GM23338 (cell line): ENCODE data around the gene CPT1C. TPM values are rescaled to one million over a fixed set of nuclear protein-coding genes. Genes with fewer than 3 reads are reported as not detected.

Experiments
- ATAC-seq: fragments of 200-7000 bp; cut with Tn5 transposase; 3 replicates; pipeline ENCODE4 v1.9.1; 2020
- DNase-seq: peaks from one replicate; pipeline ENCODE4 v3.0.0-alpha.2; 2015; ENCODE audit warnings: low spot score
- H2AFZ ChIP-seq: fragments of 200-600 bp; sonication (generic); 2 replicates; pipeline ENCODE4 v1.8.0; 2016; ENCODE audit warnings: antibody characterized with exemption, mild to moderate bottlenecking, moderate library complexity
- H3F3A ChIP-seq: fragments of 200-600 bp; sonication (generic); replicated peaks from 2 replicates; pipeline ENCODE4 v1.8.0; 2017; ENCODE audit warnings: antibody characterized with exemption, mixed run types, low read depth
- H3K27ac ChIP-seq: fragments of 200-600 bp; sonication (generic); 2 replicates; pipeline ENCODE4 v1.6.1; 2016; ENCODE audit warnings: low read depth
- H3K27me3 ChIP-seq: fragments of 200-600 bp; sonication (generic); 2 replicates; pipeline ENCODE4 v1.8.0; 2016; ENCODE audit warnings: mild to moderate bottlenecking, mixed run types, moderate library complexity; ENCODE audit not compliant: insufficient read depth
- H3K36me3 ChIP-seq: fragments of 200-600 bp; sonication (generic); 2 replicates; pipeline ENCODE4 v1.8.0; 2016; ENCODE audit warnings: mild to moderate bottlenecking; ENCODE audit not compliant: insufficient read depth
- H3K4me1 ChIP-seq: fragments of 200-600 bp; sonication (generic); 2 replicates; pipeline ENCODE4 v1.8.0; 2016; ENCODE audit warnings: mild to moderate bottlenecking, moderate library complexity; ENCODE audit not compliant: insufficient read depth
- H3K4me2 ChIP-seq: fragments of 200-600 bp; sonication (generic); 2 replicates; pipeline ENCODE4 v1.7.1; 2017; ENCODE audit warnings: mixed run types
- H3K4me3 ChIP-seq: fragments of 200-600 bp; sonication (generic); 2 replicates; pipeline ENCODE4 v1.6.1; 2016; ENCODE audit warnings: mixed run types
- H3K79me2 ChIP-seq: fragments of 200-600 bp; sonication (generic); replicated peaks from 2 replicates; pipeline ENCODE4 v1.8.0; 2017; ENCODE audit warnings: mild to moderate bottlenecking; ENCODE audit not compliant: insufficient read depth
- H3K9me2 ChIP-seq: fragments of 200-600 bp; sonication (generic); 2 replicates; pipeline ENCODE4 v1.8.0; 2017; ENCODE audit not compliant: insufficient read depth
- H4K20me1 ChIP-seq: fragments of 200-600 bp; sonication (generic); replicated peaks from 2 replicates; pipeline ENCODE4 v1.8.0; 2017; ENCODE audit warnings: mild to moderate bottlenecking; ENCODE audit not compliant: insufficient read depth
- H3K27ac Mint-ChIP-seq: 2 replicates; pipeline ENCODE4 v1.8.0; 2020; ENCODE audit warnings: inconsistent platforms, mild to moderate bottlenecking, moderate library complexity, mixed read lengths
- H3K27me3 Mint-ChIP-seq: 3 replicates; pipeline ENCODE4 v1.8.0; 2022; ENCODE audit warnings: low read depth, mild to moderate bottlenecking, moderate library complexity, mixed read lengths, inconsistent platforms; ENCODE audit not compliant: insufficient read depth, poor library complexity
- H3K36me3 Mint-ChIP-seq: 3 replicates; pipeline ENCODE4 v1.8.0; 2021; ENCODE audit warnings: low read depth, mild to moderate bottlenecking, inconsistent platforms, moderate library complexity, mixed read lengths
- H3K4me1 Mint-ChIP-seq: 3 replicates; pipeline ENCODE4 v1.8.0; 2020; ENCODE audit warnings: mild to moderate bottlenecking, inconsistent platforms, mixed read lengths
- H3K4me3 Mint-ChIP-seq: 3 replicates; pipeline ENCODE4 v1.8.0; 2021; ENCODE audit warnings: moderate library complexity, mild to moderate bottlenecking, inconsistent platforms, mixed read lengths
- H3K9me3 Mint-ChIP-seq: 3 replicates; pipeline ENCODE4 v1.8.0; 2020; ENCODE audit warnings: moderate library complexity, mild to moderate bottlenecking, inconsistent platforms, mixed read lengths
- CREB1 ChIP-seq: fragments of 250-450 bp; sonication (Bioruptor Pico); IDR thresholded peaks from 2 replicates; pipeline ENCODE4 v1.5.0; 2020; ENCODE audit warnings: low read depth, mild to moderate bottlenecking, moderate library complexity
- EZH2 ChIP-seq: fragments of 200-600 bp; sonication (generic); IDR thresholded peaks from one replicate; pipeline ENCODE4 v1.8.0; 2017; ENCODE audit warnings: antibody characterized with exemption, mild to moderate bottlenecking, low read depth; ENCODE audit not compliant: unreplicated experiment
- EZH2phosphoT487 ChIP-seq: fragments of 200-600 bp; sonication (generic); IDR thresholded peaks from one replicate; pipeline ENCODE4 v1.8.1; 2018; ENCODE audit warnings: antibody characterized with exemption; ENCODE audit not compliant: unreplicated experiment
- JUNB ChIP-seq: IDR thresholded peaks from one replicate; pipeline ENCODE4 v1.6.1; 2016; ENCODE audit warnings: antibody characterized with exemption; ENCODE audit not compliant: unreplicated experiment
- NANOG ChIP-seq: IDR thresholded peaks from 2 replicates; pipeline ENCODE4 v1.6.1; 2016; ENCODE audit warnings: antibody characterized with exemption, borderline replicate concordance
- POLR2AphosphoS5 ChIP-seq: IDR thresholded peaks from 2 replicates; pipeline ENCODE4 v1.6.1; 2016; ENCODE audit warnings: antibody characterized with exemption, low read depth
- STAT1 ChIP-seq: IDR thresholded peaks from one replicate; pipeline ENCODE4 v1.6.1; 2016; ENCODE audit warnings: antibody characterized with exemption; ENCODE audit not compliant: unreplicated experiment
- ZNF114 ChIP-seq: fragments of 250-450 bp; sonication (Bioruptor Pico); IDR thresholded peaks from 2 replicates; pipeline ENCODE4 v1.5.0; 2020; ENCODE audit warnings: mild to moderate bottlenecking, moderate library complexity
- ZNF331 ChIP-seq: fragments of 250-450 bp; sonication (Bioruptor Pico); IDR thresholded peaks from 2 replicates; pipeline ENCODE4 v1.5.0; 2020; ENCODE audit warnings: low read depth, mild to moderate bottlenecking, moderate library complexity
- polyA plus RNA-seq: library from polyadenylated mRNA; unstranded; fragments of >200 nt; fragmentation: Nextera tagmentation; extraction: Ambion mirVana; gene quantifications from 2 replicates; pipeline ENCODE4 v1.2.1, GENCODE V29; 2016
- total RNA-seq: library from RNA; depleted of rRNA; stranded (reverse); fragments of >200 nt; shearing (Covaris generic); gene quantifications from 2 replicates; pipeline ENCODE4 v1.2.3, GENCODE V29; 2014
- TF ChIP-seq, protein P1 (sequence below): fragments of 250-450 bp; sonication (Bioruptor Pico); IDR thresholded peaks from 2 replicates; pipeline ENCODE4 v1.5.0; 2020; ENCODE audit warnings: mild to moderate bottlenecking, moderate library complexity
- TF ChIP-seq, protein P2 (sequence below): IDR thresholded peaks from one replicate; pipeline ENCODE4 v1.6.1; 2018; ENCODE audit warnings: antibody characterized with exemption; ENCODE audit not compliant: unreplicated experiment
- TF ChIP-seq, protein P3 (sequence below): IDR thresholded peaks from 2 replicates; pipeline ENCODE4 v1.6.1; 2016; ENCODE audit warnings: antibody characterized with exemption
- TF ChIP-seq, protein P4 (sequence below), 2 experiments: fragments of 200-600 bp in 1 of 2; sonication (generic) in 1 of 2; conservative IDR thresholded peaks; 2 replicates each; pipeline versions ENCODE4 v1.5.1 to v1.6.1; 2016 to 2017; ENCODE audit warnings: antibody characterized with exemption in 2 of 2, low read depth in 2 of 2, mild to moderate bottlenecking in 2 of 2, moderate library complexity in 1 of 2

The CPT1C gene
- total and polyA plus RNA-seq, 2 experiments from 2014 or later, result 63.4 to 77.3 TPM

DNA sequence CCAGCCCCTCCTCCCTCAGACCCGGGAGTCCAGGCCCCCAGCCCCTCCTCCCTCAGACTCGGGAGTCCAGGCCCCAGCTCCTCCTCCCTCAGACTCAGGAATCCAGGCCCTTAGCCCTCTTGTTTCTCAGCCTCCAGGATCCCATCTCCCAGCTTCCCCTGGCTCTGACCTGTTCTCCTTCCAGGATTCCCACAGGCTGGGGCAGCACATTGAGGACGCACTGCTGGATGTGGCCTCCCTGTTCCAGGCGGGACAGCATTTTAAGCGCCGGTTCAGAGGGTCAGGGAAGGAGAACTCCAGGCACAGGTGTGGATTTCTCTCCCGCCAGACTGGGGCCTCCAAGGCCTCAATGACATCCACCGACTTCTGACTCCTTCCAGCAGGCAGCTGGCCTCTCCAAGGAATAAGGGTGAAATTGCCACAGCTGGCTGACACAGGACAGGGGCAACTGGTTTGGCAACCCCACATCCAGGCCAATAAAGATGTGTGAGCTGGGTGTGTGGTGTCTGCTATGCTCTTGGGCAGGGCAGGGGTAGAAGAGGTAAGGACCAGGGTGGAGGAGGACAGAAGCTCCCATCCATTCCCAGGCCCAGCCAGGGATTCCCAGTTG lies 22.4 kb downstream of the CPT1C start:
- ATAC-seq (no peak), DNase-seq (no peak)
- Histone ChIP-seq H3K27me3 (no peaks in the 10 kb centered on the region), H3K4me2 (no peak overlapping the region), H3F3A (0 out of 2 replicates have a peak, but pooled peaks cover under 1% of the 10 kb centered on the region), H3K27ac (no peak overlapping the region), H4K20me1 (no peaks in the 10 kb centered on the region), H3K36me3 (peaks cover 7% of the 10 kb centered on the region; the same call in 1 of the 2 replicates), H3K4me3 (no peak overlapping the region), H2AFZ (no peak overlapping the region), H3K79me2 (no peaks in the 10 kb centered on the region), H3K9me2 (no peaks in the 10 kb centered on the region), H3K4me1 (peaks cover 3% of the 10 kb centered on the region; the same call in 1 of the 2 replicates)
- peaks cover 7% of the 10 kb centered on the region; the same call in 2 of the 3 replicates for H3K4me1 Mint-ChIP-seq
- no peak overlapping the region for H3K27ac Mint-ChIP-seq
- TF ChIP-seq, protein P1, sequence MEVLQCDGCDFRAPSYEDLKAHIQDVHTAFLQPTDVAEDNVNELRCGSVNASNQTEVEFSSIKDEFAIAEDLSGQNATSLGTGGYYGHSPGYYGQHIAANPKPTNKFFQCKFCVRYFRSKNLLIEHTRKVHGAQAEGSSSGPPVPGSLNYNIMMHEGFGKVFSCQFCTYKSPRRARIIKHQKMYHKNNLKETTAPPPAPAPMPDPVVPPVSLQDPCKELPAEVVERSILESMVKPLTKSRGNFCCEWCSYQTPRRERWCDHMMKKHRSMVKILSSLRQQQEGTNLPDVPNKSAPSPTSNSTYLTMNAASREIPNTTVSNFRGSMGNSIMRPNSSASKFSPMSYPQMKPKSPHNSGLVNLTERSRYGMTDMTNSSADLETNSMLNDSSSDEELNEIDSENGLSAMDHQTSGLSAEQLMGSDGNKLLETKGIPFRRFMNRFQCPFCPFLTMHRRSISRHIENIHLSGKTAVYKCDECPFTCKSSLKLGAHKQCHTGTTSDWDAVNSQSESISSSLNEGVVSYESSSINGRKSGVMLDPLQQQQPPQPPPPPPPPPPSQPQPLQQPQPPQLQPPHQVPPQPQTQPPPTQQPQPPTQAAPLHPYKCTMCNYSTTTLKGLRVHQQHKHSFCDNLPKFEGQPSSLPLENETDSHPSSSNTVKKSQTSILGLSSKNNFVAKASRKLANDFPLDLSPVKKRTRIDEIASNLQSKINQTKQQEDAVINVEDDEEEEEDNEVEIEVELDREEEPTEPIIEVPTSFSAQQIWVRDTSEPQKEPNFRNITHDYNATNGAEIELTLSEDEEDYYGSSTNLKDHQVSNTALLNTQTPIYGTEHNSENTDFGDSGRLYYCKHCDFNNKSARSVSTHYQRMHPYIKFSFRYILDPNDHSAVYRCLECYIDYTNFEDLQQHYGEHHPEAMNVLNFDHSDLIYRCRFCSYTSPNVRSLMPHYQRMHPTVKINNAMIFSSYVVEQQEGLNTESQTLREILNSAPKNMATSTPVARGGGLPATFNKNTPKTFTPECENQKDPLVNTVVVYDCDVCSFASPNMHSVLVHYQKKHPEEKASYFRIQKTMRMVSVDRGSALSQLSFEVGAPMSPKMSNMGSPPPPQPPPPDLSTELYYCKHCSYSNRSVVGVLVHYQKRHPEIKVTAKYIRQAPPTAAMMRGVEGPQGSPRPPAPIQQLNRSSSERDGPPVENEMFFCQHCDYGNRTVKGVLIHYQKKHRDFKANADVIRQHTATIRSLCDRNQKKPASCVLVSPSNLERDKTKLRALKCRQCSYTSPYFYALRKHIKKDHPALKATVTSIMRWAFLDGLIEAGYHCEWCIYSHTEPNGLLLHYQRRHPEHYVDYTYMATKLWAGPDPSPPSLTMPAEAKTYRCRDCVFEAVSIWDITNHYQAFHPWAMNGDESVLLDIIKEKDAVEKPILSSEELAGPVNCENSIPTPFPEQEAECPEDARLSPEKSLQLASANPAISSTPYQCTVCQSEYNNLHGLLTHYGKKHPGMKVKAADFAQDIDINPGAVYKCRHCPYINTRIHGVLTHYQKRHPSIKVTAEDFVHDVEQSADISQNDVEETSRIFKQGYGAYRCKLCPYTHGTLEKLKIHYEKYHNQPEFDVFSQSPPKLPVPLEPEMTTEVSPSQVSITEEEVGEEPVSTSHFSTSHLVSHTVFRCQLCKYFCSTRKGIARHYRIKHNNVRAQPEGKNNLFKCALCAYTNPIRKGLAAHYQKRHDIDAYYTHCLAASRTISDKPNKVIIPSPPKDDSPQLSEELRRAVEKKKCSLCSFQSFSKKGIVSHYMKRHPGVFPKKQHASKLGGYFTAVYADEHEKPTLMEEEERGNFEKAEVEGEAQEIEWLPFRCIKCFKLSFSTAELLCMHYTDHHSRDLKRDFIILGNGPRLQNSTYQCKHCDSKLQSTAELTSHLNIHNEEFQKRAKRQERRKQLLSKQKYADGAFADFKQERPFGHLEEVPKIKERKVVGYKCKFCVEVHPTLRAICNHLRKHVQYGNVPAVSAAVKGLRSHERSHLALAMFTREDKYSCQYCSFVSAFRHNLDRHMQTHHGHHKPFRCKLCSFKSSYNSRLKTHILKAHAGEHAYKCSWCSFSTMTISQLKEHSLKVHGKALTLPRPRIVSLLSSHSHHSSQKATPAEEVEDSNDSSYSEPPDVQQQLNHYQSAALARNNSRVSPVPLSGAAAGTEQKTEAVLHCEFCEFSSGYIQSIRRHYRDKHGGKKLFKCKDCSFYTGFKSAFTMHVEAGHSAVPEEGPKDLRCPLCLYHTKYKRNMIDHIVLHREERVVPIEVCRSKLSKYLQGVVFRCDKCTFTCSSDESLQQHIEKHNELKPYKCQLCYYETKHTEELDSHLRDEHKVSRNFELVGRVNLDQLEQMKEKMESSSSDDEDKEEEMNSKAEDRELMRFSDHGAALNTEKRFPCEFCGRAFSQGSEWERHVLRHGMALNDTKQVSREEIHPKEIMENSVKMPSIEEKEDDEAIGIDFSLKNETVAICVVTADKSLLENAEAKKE, result no peak
- TF ChIP-seq JUNB (no peak), EZH2 (no peak), STAT1 (no peak), ZNF331 (CRISPR knock-in tag) (no peak), POLR2AphosphoS5 (no peak), ZNF114 (no peak), CREB1 (CRISPR knock-in tag) (no peak), EZH2phosphoT487 (no peak), NANOG (no peak)
- TF ChIP-seq, protein P2, sequence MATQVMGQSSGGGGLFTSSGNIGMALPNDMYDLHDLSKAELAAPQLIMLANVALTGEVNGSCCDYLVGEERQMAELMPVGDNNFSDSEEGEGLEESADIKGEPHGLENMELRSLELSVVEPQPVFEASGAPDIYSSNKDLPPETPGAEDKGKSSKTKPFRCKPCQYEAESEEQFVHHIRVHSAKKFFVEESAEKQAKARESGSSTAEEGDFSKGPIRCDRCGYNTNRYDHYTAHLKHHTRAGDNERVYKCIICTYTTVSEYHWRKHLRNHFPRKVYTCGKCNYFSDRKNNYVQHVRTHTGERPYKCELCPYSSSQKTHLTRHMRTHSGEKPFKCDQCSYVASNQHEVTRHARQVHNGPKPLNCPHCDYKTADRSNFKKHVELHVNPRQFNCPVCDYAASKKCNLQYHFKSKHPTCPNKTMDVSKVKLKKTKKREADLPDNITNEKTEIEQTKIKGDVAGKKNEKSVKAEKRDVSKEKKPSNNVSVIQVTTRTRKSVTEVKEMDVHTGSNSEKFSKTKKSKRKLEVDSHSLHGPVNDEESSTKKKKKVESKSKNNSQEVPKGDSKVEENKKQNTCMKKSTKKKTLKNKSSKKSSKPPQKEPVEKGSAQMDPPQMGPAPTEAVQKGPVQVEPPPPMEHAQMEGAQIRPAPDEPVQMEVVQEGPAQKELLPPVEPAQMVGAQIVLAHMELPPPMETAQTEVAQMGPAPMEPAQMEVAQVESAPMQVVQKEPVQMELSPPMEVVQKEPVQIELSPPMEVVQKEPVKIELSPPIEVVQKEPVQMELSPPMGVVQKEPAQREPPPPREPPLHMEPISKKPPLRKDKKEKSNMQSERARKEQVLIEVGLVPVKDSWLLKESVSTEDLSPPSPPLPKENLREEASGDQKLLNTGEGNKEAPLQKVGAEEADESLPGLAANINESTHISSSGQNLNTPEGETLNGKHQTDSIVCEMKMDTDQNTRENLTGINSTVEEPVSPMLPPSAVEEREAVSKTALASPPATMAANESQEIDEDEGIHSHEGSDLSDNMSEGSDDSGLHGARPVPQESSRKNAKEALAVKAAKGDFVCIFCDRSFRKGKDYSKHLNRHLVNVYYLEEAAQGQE, result no peak
- TF ChIP-seq, protein P3, sequence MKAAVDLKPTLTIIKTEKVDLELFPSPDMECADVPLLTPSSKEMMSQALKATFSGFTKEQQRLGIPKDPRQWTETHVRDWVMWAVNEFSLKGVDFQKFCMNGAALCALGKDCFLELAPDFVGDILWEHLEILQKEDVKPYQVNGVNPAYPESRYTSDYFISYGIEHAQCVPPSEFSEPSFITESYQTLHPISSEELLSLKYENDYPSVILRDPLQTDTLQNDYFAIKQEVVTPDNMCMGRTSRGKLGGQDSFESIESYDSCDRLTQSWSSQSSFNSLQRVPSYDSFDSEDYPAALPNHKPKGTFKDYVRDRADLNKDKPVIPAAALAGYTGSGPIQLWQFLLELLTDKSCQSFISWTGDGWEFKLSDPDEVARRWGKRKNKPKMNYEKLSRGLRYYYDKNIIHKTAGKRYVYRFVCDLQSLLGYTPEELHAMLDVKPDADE, result no peak
- TF ChIP-seq, protein P4, sequence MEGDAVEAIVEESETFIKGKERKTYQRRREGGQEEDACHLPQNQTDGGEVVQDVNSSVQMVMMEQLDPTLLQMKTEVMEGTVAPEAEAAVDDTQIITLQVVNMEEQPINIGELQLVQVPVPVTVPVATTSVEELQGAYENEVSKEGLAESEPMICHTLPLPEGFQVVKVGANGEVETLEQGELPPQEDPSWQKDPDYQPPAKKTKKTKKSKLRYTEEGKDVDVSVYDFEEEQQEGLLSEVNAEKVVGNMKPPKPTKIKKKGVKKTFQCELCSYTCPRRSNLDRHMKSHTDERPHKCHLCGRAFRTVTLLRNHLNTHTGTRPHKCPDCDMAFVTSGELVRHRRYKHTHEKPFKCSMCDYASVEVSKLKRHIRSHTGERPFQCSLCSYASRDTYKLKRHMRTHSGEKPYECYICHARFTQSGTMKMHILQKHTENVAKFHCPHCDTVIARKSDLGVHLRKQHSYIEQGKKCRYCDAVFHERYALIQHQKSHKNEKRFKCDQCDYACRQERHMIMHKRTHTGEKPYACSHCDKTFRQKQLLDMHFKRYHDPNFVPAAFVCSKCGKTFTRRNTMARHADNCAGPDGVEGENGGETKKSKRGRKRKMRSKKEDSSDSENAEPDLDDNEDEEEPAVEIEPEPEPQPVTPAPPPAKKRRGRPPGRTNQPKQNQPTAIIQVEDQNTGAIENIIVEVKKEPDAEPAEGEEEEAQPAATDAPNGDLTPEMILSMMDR (conservative IDR thresholded peaks at IDR 0.05; ENCODE audit: low read depth in 2 of 2), result no peak
- H3K36me3 Mint-ChIP-seq, result peaks cover 52% of the 10 kb centered on the region
- H3K9me3 Mint-ChIP-seq, result no peaks in the 10 kb centered on the region
- no peak overlapping the region for H3K4me3 Mint-ChIP-seq
- H3K27me3 Mint-ChIP-seq, result peaks cover 16% of the 10 kb centered on the region
